Lower leg skin (tissue), 4 donors: ENCODE data around the gene WDFY4. TPM values are rescaled to one million over a fixed set of nuclear protein-coding genes. Genes with fewer than 3 reads are reported as not detected.

ENCODE experiments used
- DNase-seq, 2 donors: peaks; one replicate each; pipeline ENCODE4 v3.0.0-alpha.2; 2019; ENCODE audit warnings: low spot score in 2 of 2
- H3K4me3 ChIP-seq: fragments of 200-600 bp; sonication (generic); 2 replicates; pipeline ENCODE4 v1.5.1; 2017; ENCODE audit warnings: mild to moderate bottlenecking, low read depth; ENCODE audit not compliant: poor library complexity, severe bottlenecking
- POLR2A ChIP-seq, 2 donors: fragments of 450-650 bp; IDR thresholded peaks; one replicate each; pipeline ENCODE4 v1.6.1; 2016 to 2017; ENCODE audit warnings: antibody characterized with exemption in 2 of 2, mild to moderate bottlenecking in 1 of 2, moderate library complexity in 1 of 2
- WGBS, 2 donors: methylation state at CpG; one replicate each; pipeline ENCODE4 v1.1.5; 2018; 5-methylcytosine and 5-hydroxymethylcytosine counted together
- intact Hi-C: fragments of 100-400 bp; cut with DNase I; formaldehyde crosslinking; loops from one replicate; pipeline ENCODE4 v1.15.0; 2023; ENCODE audit warnings: low total_unique reads
- total RNA-seq, 4 donors: library from RNA; depleted of rRNA; stranded (reverse); fragments of >200 nt; gene quantifications; one replicate each; pipeline ENCODE4 v1.1.0, GENCODE V29; 2016
- TF ChIP-seq, protein P1 (sequence below), 3 donors: fragments of 450-650 bp; IDR thresholded peaks; one replicate each; pipeline ENCODE4 v1.5.1; 2016; ENCODE audit warnings: antibody characterized with exemption in 3 of 3, mild to moderate bottlenecking in 3 of 3, moderate library complexity in 2 of 3

Gene WDFY4
- total RNA-seq, 4 donors from 2014 or later, result 0.91 to 4.2 (median 1.1) TPM

DNA sequence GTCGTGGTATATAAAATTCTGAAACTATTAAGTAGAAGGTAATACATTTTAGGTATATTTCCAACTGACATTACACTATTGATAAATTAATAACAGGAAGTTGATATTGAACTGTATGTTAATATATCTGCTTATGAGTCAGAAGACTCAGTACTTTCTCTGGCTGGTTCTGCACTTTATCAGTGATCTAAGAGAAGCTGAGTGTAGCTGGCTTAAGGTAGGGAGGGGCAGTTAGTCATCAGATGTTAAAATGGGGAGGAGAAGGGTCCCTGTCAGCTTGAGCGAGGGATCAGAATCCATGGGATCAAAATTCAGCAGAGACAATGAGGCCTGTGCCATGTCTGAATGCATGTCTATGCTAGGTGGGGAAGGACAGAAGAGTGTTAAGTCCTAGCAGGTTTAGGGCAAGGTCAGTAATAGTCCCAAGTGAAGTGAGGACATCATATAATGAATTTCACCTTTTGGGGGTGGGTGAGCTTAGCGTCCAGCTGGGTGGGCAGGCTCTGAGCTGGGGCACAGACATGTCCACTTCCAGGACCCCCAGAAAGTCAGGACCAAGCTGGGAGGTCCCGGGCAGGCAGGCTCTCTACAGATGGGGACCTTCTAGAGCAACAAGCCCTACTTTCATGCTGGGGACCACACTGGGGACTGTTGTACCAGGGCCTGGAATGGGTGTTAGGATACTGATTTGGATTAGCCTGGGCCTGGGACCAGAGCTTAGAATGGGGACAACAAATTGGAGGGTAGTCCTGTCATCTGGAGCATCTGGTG is 82.9 kb downstream of the WDFY4 start:
- no peak overlapping the region for H3K4me3 ChIP-seq
- TF ChIP-seq, protein P1, sequence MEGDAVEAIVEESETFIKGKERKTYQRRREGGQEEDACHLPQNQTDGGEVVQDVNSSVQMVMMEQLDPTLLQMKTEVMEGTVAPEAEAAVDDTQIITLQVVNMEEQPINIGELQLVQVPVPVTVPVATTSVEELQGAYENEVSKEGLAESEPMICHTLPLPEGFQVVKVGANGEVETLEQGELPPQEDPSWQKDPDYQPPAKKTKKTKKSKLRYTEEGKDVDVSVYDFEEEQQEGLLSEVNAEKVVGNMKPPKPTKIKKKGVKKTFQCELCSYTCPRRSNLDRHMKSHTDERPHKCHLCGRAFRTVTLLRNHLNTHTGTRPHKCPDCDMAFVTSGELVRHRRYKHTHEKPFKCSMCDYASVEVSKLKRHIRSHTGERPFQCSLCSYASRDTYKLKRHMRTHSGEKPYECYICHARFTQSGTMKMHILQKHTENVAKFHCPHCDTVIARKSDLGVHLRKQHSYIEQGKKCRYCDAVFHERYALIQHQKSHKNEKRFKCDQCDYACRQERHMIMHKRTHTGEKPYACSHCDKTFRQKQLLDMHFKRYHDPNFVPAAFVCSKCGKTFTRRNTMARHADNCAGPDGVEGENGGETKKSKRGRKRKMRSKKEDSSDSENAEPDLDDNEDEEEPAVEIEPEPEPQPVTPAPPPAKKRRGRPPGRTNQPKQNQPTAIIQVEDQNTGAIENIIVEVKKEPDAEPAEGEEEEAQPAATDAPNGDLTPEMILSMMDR (IDR thresholded peaks at IDR 0.05), result no peak
- TF ChIP-seq POLR2A (IDR thresholded peaks at IDR 0.05), result no peak
- DNase-seq, result no peak
- intact Hi-C loops, result no loop called here
- 85 to 90% methylated on average over 4 of the region's 4 CpGs for WGBS, 2 donors

DNA sequence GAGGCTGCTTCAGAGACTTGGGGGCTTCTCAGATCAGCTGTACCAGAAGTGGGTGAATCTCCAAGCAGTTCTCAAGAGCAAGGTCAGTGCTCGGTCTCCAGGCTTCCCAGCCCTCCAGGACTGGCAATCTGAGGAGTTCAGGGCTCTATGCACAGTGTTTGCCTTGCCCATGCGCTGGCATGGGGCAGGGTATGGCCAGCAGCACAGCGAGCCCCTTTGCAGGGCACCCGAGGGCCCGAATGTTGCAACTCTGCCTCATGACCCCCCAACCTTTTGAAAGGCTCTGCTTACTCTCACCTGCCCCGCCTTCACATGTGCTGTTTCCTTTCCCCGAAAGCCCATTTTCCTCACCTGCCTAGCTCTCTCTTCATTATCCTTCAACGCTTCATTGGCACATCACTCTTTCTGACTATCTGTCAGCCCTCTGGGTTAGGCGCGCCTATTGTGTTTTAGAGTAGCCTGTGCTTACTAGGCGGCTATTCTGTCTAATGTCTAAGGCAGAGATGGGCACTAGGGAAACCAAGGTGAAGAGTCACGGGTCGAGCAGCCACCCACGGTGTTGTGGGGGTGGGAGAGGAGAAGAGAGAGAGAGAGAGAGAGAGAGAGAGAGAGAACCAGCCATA is 83.6 kb downstream of the WDFY4 start:
- TF ChIP-seq, protein P1 (IDR thresholded peaks at IDR 0.05), result no peak
- TF ChIP-seq POLR2A (IDR thresholded peaks at IDR 0.05), result no peak
- DNase-seq, result no peak
- 85 to 90% methylated on average over 14 of the region's 14 CpGs for WGBS, 2 donors
- intact Hi-C loops, result no loop called here
- no peak overlapping the region for H3K4me3 ChIP-seq

DNA sequence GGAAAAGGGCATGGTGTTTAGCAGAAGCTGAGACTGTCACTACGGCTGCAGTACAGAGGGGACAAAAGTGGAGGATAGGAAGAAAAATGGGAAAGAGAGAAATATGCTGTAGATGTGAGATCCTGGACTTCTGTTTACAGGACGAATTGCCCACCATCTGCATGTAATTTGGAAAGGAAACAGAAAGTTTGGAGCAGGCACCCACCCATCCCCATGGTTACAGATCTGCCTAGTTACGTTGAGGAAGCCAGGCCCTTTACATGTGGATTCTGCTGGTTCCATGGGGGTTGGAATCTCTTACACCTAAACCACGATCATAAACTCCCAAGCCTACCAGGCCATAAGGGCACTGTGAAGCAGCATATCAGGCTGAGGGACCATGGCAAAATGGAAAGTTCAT is 84.3 kb downstream of the WDFY4 start:
- H3K4me3 ChIP-seq, result no peak overlapping the region
- 61 to 63% methylated on average over 4 of the region's 4 CpGs for WGBS, 2 donors
- no peak for DNase-seq
- TF ChIP-seq, protein P1 (IDR thresholded peaks at IDR 0.05), result no peak
- intact Hi-C loops, result no loop called here

DNA sequence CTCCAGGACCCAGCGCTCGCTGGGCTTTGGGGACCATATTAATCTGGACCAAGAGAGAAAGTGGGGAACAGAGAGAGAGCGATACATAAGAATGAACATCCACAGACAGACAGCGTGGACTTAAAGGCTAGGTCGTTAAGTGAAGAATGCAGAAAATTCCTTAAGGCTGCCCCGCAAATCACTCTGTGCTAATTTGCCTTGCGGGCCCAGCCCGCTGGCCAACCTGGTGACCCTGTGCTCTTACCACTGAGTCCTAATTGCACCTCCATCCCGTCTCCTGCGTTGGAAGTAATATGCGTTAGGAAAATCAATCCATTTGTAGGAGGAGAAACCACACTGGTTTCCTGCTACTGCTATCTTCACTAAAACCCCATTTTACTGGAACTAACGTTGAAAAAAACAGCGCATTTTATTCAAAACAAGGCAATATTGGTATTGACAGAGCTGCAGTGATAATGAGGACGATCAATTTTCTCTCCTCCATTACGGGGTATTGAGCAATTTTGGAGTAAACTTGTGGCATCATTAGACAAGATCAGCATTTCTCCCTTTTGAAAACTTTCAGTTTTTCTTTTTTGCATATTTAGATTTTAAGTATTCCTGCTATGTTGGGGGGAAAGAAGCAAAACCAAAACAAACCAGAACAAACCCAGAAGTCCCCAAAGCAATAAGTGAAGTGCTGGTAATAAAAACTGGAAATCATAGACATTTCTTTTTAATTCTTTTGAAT is 85.2 kb downstream of the WDFY4 start:
- intact Hi-C loops, result no loop called here
- TF ChIP-seq, protein P1 (IDR thresholded peaks at IDR 0.05), result no peak
- TF ChIP-seq POLR2A (IDR thresholded peaks at IDR 0.05), result no peak
- WGBS, 2 donors, result 85 to 87% methylated on average over 15 of the region's 15 CpGs
- no peak for DNase-seq
- H3K4me3 ChIP-seq, result no peak overlapping the region

DNA sequence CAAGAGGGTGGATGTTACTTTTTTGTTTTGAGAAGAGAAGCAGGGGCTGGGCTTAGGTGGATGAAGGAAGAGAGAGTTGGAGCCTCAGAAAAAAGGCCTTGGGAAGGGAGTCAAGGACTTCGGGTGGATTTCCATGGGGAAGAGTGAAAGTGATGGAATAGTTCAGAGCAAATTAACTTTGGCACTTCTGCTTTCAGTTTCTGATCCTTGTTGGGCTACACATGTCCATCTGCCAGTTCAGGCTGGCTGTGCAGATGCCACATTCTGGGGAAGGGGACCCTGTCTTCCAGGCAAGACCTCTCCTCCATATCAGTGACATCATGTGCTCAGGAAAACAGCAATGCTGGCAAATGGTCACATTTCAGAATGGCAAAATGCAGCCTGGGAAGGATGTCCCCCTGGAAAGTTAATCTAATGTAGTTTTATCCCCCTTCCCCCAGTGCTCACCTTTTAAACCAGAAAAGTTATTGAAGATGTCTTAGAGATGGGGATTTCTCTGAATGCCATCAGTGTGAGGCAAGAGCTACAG is 86.0 kb downstream of the WDFY4 start:
- DNase-seq, result no peak
- TF ChIP-seq, protein P1 (IDR thresholded peaks at IDR 0.05), result no peak
- no peak for TF ChIP-seq POLR2A (IDR thresholded peaks at IDR 0.05)
- 65 to 78% methylated on average over 1 of the region's 1 CpG for WGBS, 2 donors
- H3K4me3 ChIP-seq, result no peak overlapping the region
- intact Hi-C loops, result no loop called here
